Activated T-cell treated with anti-CD3 and anti-CD28 coated beads, Interleukin-2, amount 50 U/mL, for 1 hour (primary cell): ENCODE data around the gene LAMA5.

ENCODE experiments used
- DNase-seq: peaks from one replicate; pipeline ENCODE4 v3.0.0-alpha.2; 2020

The LAMA5 gene

GRCh38 chr20:62357681-62358080, 9.4 kb downstream of the LAMA5 start:
- no peak for DNase-seq

GRCh38 chr20:62357187-62357667, 9.9 kb downstream of the LAMA5 start:
- no peak for DNase-seq

- no peak for DNase-seq
These were observed 10.4 kb downstream of the LAMA5 start for GRCh38 chr20:62356589-62357186.

- no peak for DNase-seq
These were observed 11.1 kb downstream of the LAMA5 start for GRCh38 chr20:62355878-62356588.

GRCh38 chr20:62355516-62355877, 11.6 kb downstream of the LAMA5 start:
- no peak for DNase-seq

GRCh38 chr20:62354811-62355341, 12.2 kb downstream of the LAMA5 start:
- DNase-seq = no peak

GRCh38 chr20:62354031-62354808, 12.9 kb downstream of the LAMA5 start:
- DNase-seq = no peak

- DNase-seq = no peak
These were observed 13.7 kb downstream of the LAMA5 start for GRCh38 chr20:62353289-62354030.

- no peak for DNase-seq
These were observed 14.5 kb downstream of the LAMA5 start for GRCh38 chr20:62352402-62353288.

GRCh38 chr20:62351469-62352401, 15.4 kb downstream of the LAMA5 start:
- no peak for DNase-seq

GRCh38 chr20:62350629-62351422, 16.3 kb downstream of the LAMA5 start:
- DNase-seq = no peak

- no peak for DNase-seq
These were observed 16.9 kb downstream of the LAMA5 start for GRCh38 chr20:62350098-62350628.

- DNase-seq = no peak
These were observed 17.5 kb downstream of the LAMA5 start for GRCh38 chr20:62349556-62350097.

GRCh38 chr20:62348604-62349003, 18.5 kb downstream of the LAMA5 start:
- no peak for DNase-seq

- DNase-seq = no peak
These were observed 19.7 kb downstream of the LAMA5 start for GRCh38 chr20:62347445-62347844.

GRCh38 chr20:62347151-62347404, 20.0 kb downstream of the LAMA5 start:
- DNase-seq = no peak

- DNase-seq = no peak
These were observed 20.5 kb downstream of the LAMA5 start for GRCh38 chr20:62346398-62347150.

GRCh38 chr20:62345681-62346370, 21.3 kb downstream of the LAMA5 start:
- no peak for DNase-seq
